Panc1 (cell line): Measurements from ENCODE around the gene HLA-A.

Source experiments
- CTCF ChIP-seq: fragments of 450-650 bp; IDR thresholded peaks from 2 replicates; pipeline ENCODE4 v1.5.1; 2017; ENCODE audit warnings: mild to moderate bottlenecking
- POLR2AphosphoS5 ChIP-seq: IDR thresholded peaks from 2 replicates; pipeline ENCODE4 v1.6.1; 2012; ENCODE audit warnings: mild to moderate bottlenecking, low read depth, low read length, moderate library complexity
- REST ChIP-seq, 2 experiments: IDR thresholded peaks; 2 replicates each; pipeline ENCODE4 v1.6.1; 2011 to 2012; ENCODE audit warnings: low read depth in 2 of 2, control low read depth in 1 of 2, low read length in 1 of 2, mild to moderate bottlenecking in 1 of 2, moderate library complexity in 1 of 2; ENCODE audit not compliant: insufficient read depth in 1 of 2

DNA sequence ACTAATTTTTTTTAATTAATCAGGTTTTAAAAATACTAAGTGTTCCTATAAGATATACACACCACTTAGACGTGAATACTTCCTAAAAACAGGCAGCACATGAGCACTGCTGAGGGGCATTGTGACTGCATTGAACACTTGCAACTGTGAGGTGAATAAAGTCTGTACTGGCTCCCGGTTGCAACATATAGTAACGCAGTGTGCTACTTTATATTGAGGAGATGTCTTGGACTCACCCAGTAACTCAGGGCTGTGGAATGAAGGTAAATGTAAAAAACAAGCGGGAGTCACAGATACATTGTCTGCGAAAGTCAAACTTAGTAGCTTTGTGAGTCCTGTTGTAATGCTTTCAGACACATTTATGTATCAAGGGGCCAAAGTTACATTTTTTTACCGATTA is 17.0 kb upstream of the HLA-A start:
- no peak for TF ChIP-seq REST (IDR thresholded peaks at IDR 0.05; ENCODE audit: insufficient read depth in 1 of 2, low read depth in 2 of 2, low read length in 1 of 2)
- no peak for TF ChIP-seq CTCF
- TF ChIP-seq POLR2AphosphoS5, result no peak
